Measurements from ENCODE around the gene XYLT1.

GRCh38 chr16:17510567-17510966, 39.8 kb upstream of the XYLT1 start:
- TF ChIP-seq CTCF (IDR thresholded peaks at IDR 0.05) = no peak
- TF ChIP-seq ATF2 (CRISPR knock-in tag; IDR thresholded peaks at IDR 0.05; ENCODE audit: borderline replicate concordance, low read depth) = no peak
- TF ChIP-seq, protein P1, sequence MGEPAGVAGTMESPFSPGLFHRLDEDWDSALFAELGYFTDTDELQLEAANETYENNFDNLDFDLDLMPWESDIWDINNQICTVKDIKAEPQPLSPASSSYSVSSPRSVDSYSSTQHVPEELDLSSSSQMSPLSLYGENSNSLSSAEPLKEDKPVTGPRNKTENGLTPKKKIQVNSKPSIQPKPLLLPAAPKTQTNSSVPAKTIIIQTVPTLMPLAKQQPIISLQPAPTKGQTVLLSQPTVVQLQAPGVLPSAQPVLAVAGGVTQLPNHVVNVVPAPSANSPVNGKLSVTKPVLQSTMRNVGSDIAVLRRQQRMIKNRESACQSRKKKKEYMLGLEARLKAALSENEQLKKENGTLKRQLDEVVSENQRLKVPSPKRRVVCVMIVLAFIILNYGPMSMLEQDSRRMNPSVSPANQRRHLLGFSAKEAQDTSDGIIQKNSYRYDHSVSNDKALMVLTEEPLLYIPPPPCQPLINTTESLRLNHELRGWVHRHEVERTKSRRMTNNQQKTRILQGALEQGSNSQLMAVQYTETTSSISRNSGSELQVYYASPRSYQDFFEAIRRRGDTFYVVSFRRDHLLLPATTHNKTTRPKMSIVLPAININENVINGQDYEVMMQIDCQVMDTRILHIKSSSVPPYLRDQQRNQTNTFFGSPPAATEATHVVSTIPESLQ (CRISPR knock-in tag; IDR thresholded peaks at IDR 0.05) = no peak
- TF ChIP-seq, protein P2, sequence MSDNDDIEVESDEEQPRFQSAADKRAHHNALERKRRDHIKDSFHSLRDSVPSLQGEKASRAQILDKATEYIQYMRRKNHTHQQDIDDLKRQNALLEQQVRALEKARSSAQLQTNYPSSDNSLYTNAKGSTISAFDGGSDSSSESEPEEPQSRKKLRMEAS (CRISPR knock-in tag; IDR thresholded peaks at IDR 0.05) = no peak
- TF ChIP-seq, protein P3, sequence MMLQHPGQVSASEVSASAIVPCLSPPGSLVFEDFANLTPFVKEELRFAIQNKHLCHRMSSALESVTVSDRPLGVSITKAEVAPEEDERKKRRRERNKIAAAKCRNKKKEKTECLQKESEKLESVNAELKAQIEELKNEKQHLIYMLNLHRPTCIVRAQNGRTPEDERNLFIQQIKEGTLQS (CRISPR knock-in tag; conservative IDR thresholded peaks at IDR 0.05) = no peak
- TF ChIP-seq ESRRA (CRISPR knock-in tag; IDR thresholded peaks at IDR 0.05; ENCODE audit: borderline replicate concordance) = no peak
- TF ChIP-seq ZNF232 (CRISPR knock-in tag; IDR thresholded peaks at IDR 0.05) = no peak
- TF ChIP-seq NFYB (CRISPR knock-in tag; conservative IDR thresholded peaks at IDR 0.05; ENCODE audit: low read depth) = no peak
- no peak for TF ChIP-seq JUN (CRISPR knock-in tag; IDR thresholded peaks at IDR 0.05)
- no peak for TF ChIP-seq ELF4 (CRISPR knock-in tag; IDR thresholded peaks at IDR 0.05; ENCODE audit: low read depth)
- no peak for TF ChIP-seq AR (CRISPR knock-in tag; IDR thresholded peaks at IDR 0.05)
